SK-MEL-5 (cell line): Measurements from ENCODE around the gene BCOR. TPM values are rescaled to one million over a fixed set of nuclear protein-coding genes. Genes with fewer than 3 reads are reported as not detected.

Experiments used
- DNase-seq: peaks from one replicate; pipeline ENCODE4 v3.0.0-alpha.2; 2016; ENCODE audit warnings: low read depth, low spot score
- in situ Hi-C: cut with HindIII; loops from 2 replicates; pipeline ENCODE4 v1.10.0; 2016; ENCODE audit warnings: low sequenced_read_pairs, high pct_unique_total_duplicates, low pct_unique_long_range_greater_than_20kb
- total RNA-seq: library from RNA; depleted of rRNA; stranded (reverse); fragments of >200 nt; shearing (Covaris generic); gene quantifications from 2 replicates; pipeline ENCODE4 v1.2.3, GENCODE V29; 2014

Gene BCOR
- total RNA-seq, 1 experiment from 2014 or later = 24.3 TPM

GRCh38 chrX:40019541-40019940 lies 78.2 kb downstream of the BCOR start:
- DNase-seq = no peak
- in situ Hi-C loops = no loop called here

- DNase-seq = no peak
- in situ Hi-C loops = no loop called here
These were observed 79.7 kb downstream of the BCOR start for GRCh38 chrX:40018041-40018440.

DNA sequence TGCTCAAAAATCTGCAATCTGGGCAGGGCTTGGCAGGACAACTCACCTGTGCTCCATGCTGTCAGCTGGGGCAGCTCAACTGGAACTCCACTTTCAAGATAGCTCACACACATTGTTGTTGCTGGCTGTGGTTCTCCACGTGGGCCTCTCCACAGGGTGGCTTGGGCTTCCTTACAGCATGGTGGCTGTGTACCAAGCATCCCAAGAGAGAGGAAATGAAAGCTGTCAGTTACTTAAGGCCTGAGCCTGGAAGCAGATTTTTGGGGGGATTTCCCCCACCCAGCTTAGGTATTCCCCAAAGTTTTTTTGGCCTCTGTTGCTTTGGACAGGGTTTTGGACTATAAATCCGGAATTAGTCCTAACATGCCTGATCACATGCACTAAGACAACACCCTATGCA lies 81.0 kb downstream of the BCOR start:
- DNase-seq = no peak

GRCh38 chrX:40015693-40016092 lies 82.1 kb downstream of the BCOR start:
- in situ Hi-C loops = no loop called here
- no peak for DNase-seq

More for the DNA sequence above, 81.0 kb downstream of the BCOR start:
- in situ Hi-C loops = no loop called here

GRCh38 chrX:40013266-40014195 lies 84.2 kb downstream of the BCOR start:
- DNase-seq = peak; percentile 36
- in situ Hi-C loops = no loop called here

GRCh38 chrX:40012868-40013265 lies 84.9 kb downstream of the BCOR start:
- DNase-seq = no peak
- in situ Hi-C loops = no loop called here

DNA sequence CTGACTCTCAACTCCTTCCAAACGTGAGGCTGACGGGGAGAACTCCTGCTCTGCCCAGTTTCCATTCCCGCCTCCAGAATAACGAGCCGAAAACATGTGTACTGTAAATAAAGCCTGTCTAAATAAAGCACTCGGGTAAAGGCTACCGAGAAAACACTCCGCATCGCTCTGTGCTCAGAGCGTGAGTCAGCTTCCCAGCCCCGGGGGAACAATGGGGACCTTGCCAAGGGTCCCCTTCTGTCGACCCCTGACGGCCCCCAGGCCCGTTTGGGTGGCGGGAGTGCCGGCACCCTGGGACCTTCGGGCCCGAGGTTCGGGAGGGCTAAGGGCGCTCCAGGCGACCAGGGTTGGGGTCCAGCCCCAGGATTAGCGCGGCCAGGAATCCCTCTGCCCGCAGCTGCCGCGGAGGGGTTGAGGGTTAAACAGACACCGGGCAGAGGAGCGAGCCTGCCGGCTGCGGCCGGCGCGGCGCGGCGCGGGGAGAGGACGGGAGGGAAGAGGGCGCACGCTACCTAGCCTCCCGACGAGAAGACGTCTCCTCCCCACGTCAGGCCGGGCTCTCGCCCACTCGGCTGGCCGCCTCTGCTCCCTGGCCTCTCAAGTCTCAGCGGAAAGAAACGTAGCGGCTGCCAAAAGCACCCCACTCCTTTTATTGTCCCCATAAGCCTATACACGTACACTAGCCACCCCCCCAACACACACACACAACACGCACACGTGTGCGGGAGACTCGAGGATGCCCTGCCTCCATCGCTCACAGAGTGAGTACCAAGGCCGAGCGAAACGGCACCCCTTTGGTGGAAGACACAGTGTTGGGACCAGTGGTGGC lies 85.5 kb downstream of the BCOR start:
- in situ Hi-C loops = no loop called here

GRCh38 chrX:40011322-40012038 lies 86.3 kb downstream of the BCOR start:
- DNase-seq = no peak
- in situ Hi-C loops = no loop called here

More for the DNA sequence above, 85.5 kb downstream of the BCOR start:
- DNase-seq = no peak

DNA sequence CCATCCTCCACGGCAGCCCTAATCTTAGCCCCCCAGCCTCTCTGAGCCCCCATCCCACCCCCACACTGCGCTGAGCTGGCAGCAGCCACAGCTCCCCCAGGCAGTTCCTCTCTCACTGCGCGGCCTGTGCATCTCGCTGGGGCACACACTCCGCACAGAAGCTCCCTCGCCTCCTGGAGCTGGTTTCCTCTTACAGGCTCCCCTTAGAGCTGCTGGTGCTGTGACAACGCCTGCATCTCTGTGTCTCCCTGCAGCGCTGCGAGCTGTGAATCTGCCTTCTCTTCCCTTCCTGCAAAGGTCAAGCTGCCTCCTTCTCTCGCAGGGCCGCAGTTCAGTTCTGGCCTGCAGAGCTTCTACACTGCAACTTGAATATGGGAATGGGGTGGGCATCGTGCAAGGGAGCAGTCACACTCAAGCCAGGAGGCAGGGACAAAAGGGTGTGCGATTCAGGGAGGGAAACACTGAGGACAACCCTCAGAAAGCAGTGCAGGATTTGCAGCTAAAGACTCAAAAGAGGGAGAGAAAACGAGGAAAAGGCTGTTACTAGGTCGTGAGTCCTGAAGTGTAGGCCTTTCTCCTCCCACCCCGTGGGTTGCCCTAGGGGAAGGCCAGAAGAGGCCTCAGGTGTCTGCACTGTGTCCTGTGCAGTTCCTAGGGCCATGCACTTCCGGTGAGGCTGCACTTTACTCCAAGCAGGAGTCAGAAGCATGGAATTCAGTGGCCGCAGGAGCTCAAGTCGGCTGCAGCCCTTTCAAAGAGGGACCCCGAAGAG lies 87.0 kb downstream of the BCOR start:
- no peak for DNase-seq
- in situ Hi-C loops = no loop called here

DNA sequence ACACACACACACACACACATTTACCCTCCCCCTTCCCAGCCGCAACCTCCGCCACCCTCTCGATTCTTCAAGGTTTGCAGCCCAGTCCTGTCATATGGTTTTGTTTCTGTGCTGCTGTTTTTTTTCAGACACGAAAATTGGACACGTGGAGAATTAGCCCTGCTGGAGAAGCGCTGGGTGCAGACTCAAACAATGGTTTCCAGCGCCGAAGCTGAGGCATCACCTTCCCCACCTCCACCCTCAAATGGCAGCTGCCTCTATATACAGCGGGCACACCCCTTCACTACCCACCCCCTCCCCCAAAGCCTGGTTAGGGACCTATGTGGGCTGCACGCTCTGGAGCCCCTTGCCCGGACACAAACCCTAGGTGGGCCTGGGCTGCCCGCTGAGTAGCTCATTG lies 87.9 kb downstream of the BCOR start:
- DNase-seq = no peak
- in situ Hi-C loops = no loop called here

- in situ Hi-C loops = no loop called here
- no peak for DNase-seq
These were observed 88.3 kb downstream of the BCOR start for GRCh38 chrX:40009462-40009851.

DNA sequence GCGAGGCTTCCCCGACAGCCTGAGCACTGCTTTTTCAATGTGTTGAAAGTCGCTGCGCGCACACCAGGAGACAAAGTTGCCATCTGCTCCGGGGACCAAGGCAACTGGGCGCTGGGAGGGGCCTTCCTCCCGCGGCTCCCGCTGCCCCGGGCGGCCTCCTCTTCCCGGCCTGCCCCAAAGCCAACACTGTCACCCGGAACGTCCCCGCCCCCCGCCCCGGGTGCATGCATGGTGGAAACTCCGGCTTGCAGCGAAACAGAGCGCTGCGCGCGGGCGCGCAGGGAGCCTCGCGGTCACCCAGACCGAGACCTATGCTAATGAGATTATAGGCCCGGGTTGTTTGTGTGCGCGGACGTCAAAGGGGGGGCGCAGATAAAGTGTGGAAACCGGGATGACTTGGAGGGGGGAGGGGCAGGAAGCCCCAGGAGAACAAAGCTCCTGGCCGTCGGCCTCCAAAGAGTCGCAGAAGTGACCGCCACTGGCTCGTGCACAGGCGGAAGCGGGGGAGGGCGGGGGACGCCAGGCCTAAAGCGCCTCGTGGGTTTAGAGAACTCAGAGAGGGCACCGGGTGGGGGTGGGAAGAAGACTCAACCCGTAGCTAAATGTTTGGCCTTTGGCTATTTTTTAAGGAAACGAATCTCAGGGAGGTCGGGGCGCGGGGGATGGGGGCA lies 88.8 kb downstream of the BCOR start:
- in situ Hi-C loops = no loop called here
- DNase-seq = no peak

- in situ Hi-C loops = no loop called here
- DNase-seq = no peak
These were observed 89.7 kb downstream of the BCOR start for GRCh38 chrX:40007756-40008705.

GRCh38 chrX:40007131-40007755 lies 90.5 kb downstream of the BCOR start:
- in situ Hi-C loops = no loop called here
- DNase-seq = no peak
